Measurements from ENCODE around the gene KCTD16.

KCTD16 gene

DNA sequence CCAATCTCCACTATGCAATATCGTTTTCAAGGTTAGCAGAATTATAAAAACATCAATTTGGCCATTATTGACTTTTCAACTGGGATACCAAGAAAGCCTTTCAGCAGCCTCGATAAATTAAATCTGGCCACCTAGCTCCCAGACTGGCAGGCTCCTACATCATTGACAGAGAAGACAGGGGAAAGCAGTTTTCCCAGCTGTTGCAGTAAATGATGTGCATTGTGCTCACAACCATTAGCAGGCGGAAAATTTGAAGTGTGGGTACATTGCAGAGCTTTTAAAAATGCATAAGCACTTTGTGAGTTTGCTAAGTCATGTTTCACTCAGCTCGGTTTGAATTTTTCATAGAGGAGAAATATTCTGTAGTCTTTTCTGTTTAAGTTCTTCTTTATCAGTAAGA, 297.9 kb downstream of the KCTD16 start:
- TF ChIP-seq, protein P1, sequence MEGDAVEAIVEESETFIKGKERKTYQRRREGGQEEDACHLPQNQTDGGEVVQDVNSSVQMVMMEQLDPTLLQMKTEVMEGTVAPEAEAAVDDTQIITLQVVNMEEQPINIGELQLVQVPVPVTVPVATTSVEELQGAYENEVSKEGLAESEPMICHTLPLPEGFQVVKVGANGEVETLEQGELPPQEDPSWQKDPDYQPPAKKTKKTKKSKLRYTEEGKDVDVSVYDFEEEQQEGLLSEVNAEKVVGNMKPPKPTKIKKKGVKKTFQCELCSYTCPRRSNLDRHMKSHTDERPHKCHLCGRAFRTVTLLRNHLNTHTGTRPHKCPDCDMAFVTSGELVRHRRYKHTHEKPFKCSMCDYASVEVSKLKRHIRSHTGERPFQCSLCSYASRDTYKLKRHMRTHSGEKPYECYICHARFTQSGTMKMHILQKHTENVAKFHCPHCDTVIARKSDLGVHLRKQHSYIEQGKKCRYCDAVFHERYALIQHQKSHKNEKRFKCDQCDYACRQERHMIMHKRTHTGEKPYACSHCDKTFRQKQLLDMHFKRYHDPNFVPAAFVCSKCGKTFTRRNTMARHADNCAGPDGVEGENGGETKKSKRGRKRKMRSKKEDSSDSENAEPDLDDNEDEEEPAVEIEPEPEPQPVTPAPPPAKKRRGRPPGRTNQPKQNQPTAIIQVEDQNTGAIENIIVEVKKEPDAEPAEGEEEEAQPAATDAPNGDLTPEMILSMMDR (conservative IDR thresholded peaks at IDR 0.05; ENCODE audit: low read length): no peak
- no peak for TF ChIP-seq EZH2phosphoT487 (IDR thresholded peaks at IDR 0.05; ENCODE audit: borderline replicate concordance)
- H3K36me3 ChIP-seq (ENCODE audit: insufficient read depth, low read length): no peaks in the 10 kb centered on the region
- H3F3A ChIP-seq (ENCODE audit: low read depth): no peaks in the 10 kb centered on the region
- H3K4me2 ChIP-seq (ENCODE audit: low read depth, low read length, poor library complexity, severe bottlenecking): no peak overlapping the region
- H4K20me1 ChIP-seq (ENCODE audit: insufficient read depth, low read length, poor library complexity, severe bottlenecking): no peaks in the 10 kb centered on the region
- no peak overlapping the region for H2AFZ ChIP-seq (ENCODE audit: low read length)
- H3K4me3 ChIP-seq (ENCODE audit: low read length, poor library complexity, severe bottlenecking): no peak overlapping the region
- H3K27me3 ChIP-seq (ENCODE audit: insufficient read depth, low read length, poor library complexity, severe bottlenecking): no peaks in the 10 kb centered on the region
- H3K79me2 ChIP-seq (ENCODE audit: insufficient read depth, low read length): no peaks in the 10 kb centered on the region
- no peaks in the 10 kb centered on the region for H3K4me1 ChIP-seq (ENCODE audit: insufficient read depth, low read length, poor library complexity, severe bottlenecking)
- H3K9ac ChIP-seq (ENCODE audit: low read depth, low read length, poor library complexity, severe bottlenecking): no peak overlapping the region
- H3K9me3 ChIP-seq (ENCODE audit: insufficient read depth, low read depth, low read length): no peaks in the 10 kb centered on the region
- H3K9me2 ChIP-seq (replicated peaks; ENCODE audit: low read depth, low read length): no peaks in the 10 kb centered on the region

DNA sequence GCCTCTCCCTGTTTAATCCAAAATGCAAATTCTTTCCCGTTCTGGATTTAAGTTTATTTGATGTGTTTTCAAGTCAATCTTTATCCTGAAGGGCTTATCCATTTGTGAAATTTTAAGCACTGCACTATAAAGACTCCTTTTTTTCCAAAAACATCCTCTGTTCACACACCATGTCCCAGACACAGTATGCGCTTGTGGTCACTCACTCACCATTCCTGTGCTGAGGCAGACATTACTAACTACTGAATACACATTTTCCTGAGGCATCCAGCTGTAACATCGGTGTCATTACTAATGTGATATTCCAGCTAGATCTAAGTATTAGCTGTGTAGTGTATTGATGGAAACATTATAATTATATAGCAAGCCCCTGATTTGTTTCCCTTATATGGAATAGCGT, 298.4 kb downstream of the KCTD16 start:
- no peaks in the 10 kb centered on the region for H3K36me3 ChIP-seq (ENCODE audit: insufficient read depth, low read length)
- H3K4me2 ChIP-seq (ENCODE audit: low read depth, low read length, poor library complexity, severe bottlenecking): no peak overlapping the region
- no peaks in the 10 kb centered on the region for H3K27me3 ChIP-seq (ENCODE audit: insufficient read depth, low read length, poor library complexity, severe bottlenecking)
- no peaks in the 10 kb centered on the region for H4K20me1 ChIP-seq (ENCODE audit: insufficient read depth, low read length, poor library complexity, severe bottlenecking)
- no peak overlapping the region for H2AFZ ChIP-seq (ENCODE audit: low read length)
- H3F3A ChIP-seq (ENCODE audit: low read depth): no peaks in the 10 kb centered on the region
- no peak overlapping the region for H3K4me3 ChIP-seq (ENCODE audit: low read length, poor library complexity, severe bottlenecking)
- H3K4me1 ChIP-seq (ENCODE audit: insufficient read depth, low read length, poor library complexity, severe bottlenecking): no peaks in the 10 kb centered on the region
- no peaks in the 10 kb centered on the region for H3K79me2 ChIP-seq (ENCODE audit: insufficient read depth, low read length)
- TF ChIP-seq, protein P1 (conservative IDR thresholded peaks at IDR 0.05; ENCODE audit: low read length): no peak
- TF ChIP-seq EZH2phosphoT487 (IDR thresholded peaks at IDR 0.05; ENCODE audit: borderline replicate concordance): no peak
- H3K9me3 ChIP-seq (ENCODE audit: insufficient read depth, low read depth, low read length): no peaks in the 10 kb centered on the region
- no peak overlapping the region for H3K9ac ChIP-seq (ENCODE audit: low read depth, low read length, poor library complexity, severe bottlenecking)
- H3K9me2 ChIP-seq (replicated peaks; ENCODE audit: low read depth, low read length): no peaks in the 10 kb centered on the region

DNA sequence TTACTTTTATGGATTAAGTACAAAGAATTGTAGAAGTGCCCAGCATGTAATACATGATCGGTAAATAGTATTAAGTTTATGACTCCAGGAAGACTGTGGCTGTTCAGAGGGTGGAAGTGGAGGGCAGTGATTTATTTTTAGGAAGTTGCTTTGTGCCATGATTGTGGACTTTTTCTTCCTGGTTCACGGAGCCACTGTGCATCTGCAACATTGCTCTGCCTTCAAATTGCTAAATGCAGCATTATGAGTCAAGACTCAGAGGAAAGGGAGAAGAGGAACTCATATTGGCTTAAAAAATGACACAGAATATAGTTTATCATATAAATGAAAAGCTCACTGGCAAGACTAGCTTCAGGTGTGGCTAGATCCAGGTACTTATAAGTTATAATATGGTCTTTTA, 301.5 kb downstream of the KCTD16 start:
- no peak overlapping the region for H2AFZ ChIP-seq (ENCODE audit: low read length)
- H4K20me1 ChIP-seq (ENCODE audit: insufficient read depth, low read length, poor library complexity, severe bottlenecking): no peaks in the 10 kb centered on the region
- no peaks in the 10 kb centered on the region for H3K9me3 ChIP-seq (ENCODE audit: insufficient read depth, low read depth, low read length)
- no peak overlapping the region for H3K4me2 ChIP-seq (ENCODE audit: low read depth, low read length, poor library complexity, severe bottlenecking)
- H3K27me3 ChIP-seq (ENCODE audit: insufficient read depth, low read length, poor library complexity, severe bottlenecking): no peaks in the 10 kb centered on the region
- H3K36me3 ChIP-seq (ENCODE audit: insufficient read depth, low read length): no peaks in the 10 kb centered on the region
- no peak for TF ChIP-seq EZH2phosphoT487 (IDR thresholded peaks at IDR 0.05; ENCODE audit: borderline replicate concordance)
- H3K9me2 ChIP-seq (replicated peaks; ENCODE audit: low read depth, low read length): no peaks in the 10 kb centered on the region
- no peaks in the 10 kb centered on the region for H3K79me2 ChIP-seq (ENCODE audit: insufficient read depth, low read length)
- H3K9ac ChIP-seq (ENCODE audit: low read depth, low read length, poor library complexity, severe bottlenecking): no peak overlapping the region
- H3K4me3 ChIP-seq (ENCODE audit: low read length, poor library complexity, severe bottlenecking): no peak overlapping the region
- H3F3A ChIP-seq (ENCODE audit: low read depth): no peaks in the 10 kb centered on the region
- H3K4me1 ChIP-seq (ENCODE audit: insufficient read depth, low read length, poor library complexity, severe bottlenecking): no peaks in the 10 kb centered on the region

DNA sequence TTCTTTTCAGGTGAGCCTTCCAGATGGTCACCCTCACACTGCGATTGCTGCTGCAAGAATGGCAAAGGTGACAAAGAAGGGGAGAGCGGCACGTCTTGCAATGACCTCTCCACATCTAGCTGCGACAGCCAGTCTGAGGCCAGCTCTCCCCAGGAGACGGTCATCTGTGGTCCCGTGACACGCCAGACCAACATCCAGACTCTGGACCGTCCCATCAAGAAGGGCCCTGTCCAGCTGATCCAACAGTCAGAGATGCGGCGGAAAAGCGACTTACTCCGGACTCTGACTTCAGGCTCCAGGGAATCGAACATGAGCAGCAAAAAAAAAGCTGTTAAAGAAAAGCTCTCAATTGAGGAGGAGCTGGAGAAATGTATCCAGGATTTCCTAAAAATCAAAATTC, 303.0 kb downstream of the KCTD16 start:
- no peaks in the 10 kb centered on the region for H3K27me3 ChIP-seq (ENCODE audit: insufficient read depth, low read length, poor library complexity, severe bottlenecking)
- no peaks in the 10 kb centered on the region for H3K9me2 ChIP-seq (replicated peaks; ENCODE audit: low read depth, low read length)
- H2AFZ ChIP-seq (ENCODE audit: low read length): no peak overlapping the region
- H3K9ac ChIP-seq (ENCODE audit: low read depth, low read length, poor library complexity, severe bottlenecking): no peak overlapping the region
- H3K9me3 ChIP-seq (ENCODE audit: insufficient read depth, low read depth, low read length): no peaks in the 10 kb centered on the region
- no peak for TF ChIP-seq EZH2phosphoT487 (IDR thresholded peaks at IDR 0.05; ENCODE audit: borderline replicate concordance)
- TF ChIP-seq, protein P1 (conservative IDR thresholded peaks at IDR 0.05; ENCODE audit: low read length): no peak
- no peak overlapping the region for H3K4me3 ChIP-seq (ENCODE audit: low read length, poor library complexity, severe bottlenecking)
- H3K4me1 ChIP-seq (ENCODE audit: insufficient read depth, low read length, poor library complexity, severe bottlenecking): no peaks in the 10 kb centered on the region
- no peaks in the 10 kb centered on the region for H3K79me2 ChIP-seq (ENCODE audit: insufficient read depth, low read length)
- H3K4me2 ChIP-seq (ENCODE audit: low read depth, low read length, poor library complexity, severe bottlenecking): no peak overlapping the region
- no peaks in the 10 kb centered on the region for H3K36me3 ChIP-seq (ENCODE audit: insufficient read depth, low read length)
- no peaks in the 10 kb centered on the region for H4K20me1 ChIP-seq (ENCODE audit: insufficient read depth, low read length, poor library complexity, severe bottlenecking)
- no peaks in the 10 kb centered on the region for H3F3A ChIP-seq (ENCODE audit: low read depth)

All from Loucy (cell line).